Smooth muscle cell (in vitro differentiated cells): Measurements from ENCODE around the gene GART. TPM values are rescaled to one million over a fixed set of nuclear protein-coding genes. Genes with fewer than 3 reads are reported as not detected.

ENCODE experiments used
- DNase-seq: peaks from one replicate; lab custom pipeline; 2025; ENCODE audit not compliant: unreplicated experiment; lab: John Stamatoyannopoulos, UW
- H2AFZ ChIP-seq: fragments of 200-600 bp; sonication (generic); 2 replicates; pipeline ENCODE4 v1.6.0; 2016; ENCODE audit warnings: antibody characterized with exemption, low read depth, mild to moderate bottlenecking
- H3F3A ChIP-seq: fragments of 200-600 bp; sonication (generic); 2 replicates; pipeline ENCODE4 v1.6.0; 2017; ENCODE audit warnings: antibody characterized with exemption, low read depth
- H3K27ac ChIP-seq: fragments of 200-600 bp; sonication (generic); 2 replicates; pipeline ENCODE4 v1.5.1; 2016; ENCODE audit warnings: low read depth, mild to moderate bottlenecking
- H3K27me3 ChIP-seq: fragments of 200-600 bp; sonication (generic); 2 replicates; pipeline ENCODE4 v1.6.1; 2016; ENCODE audit warnings: low read depth, mild to moderate bottlenecking
- H3K36me3 ChIP-seq: fragments of 200-600 bp; sonication (generic); 2 replicates; pipeline ENCODE4 v1.5.1; 2016; ENCODE audit warnings: low read depth
- H3K4me1 ChIP-seq: fragments of 200-600 bp; sonication (generic); 2 replicates; pipeline ENCODE4 v1.5.1; 2016; ENCODE audit warnings: low read depth
- H3K4me2 ChIP-seq: fragments of 200-600 bp; sonication (generic); 2 replicates; pipeline ENCODE4 v1.6.0; 2016; ENCODE audit warnings: mild to moderate bottlenecking
- H3K4me3 ChIP-seq: fragments of 200-600 bp; sonication (generic); 2 replicates; pipeline ENCODE4 v1.5.1; 2016; ENCODE audit warnings: mild to moderate bottlenecking
- H3K79me2 ChIP-seq: fragments of 200-600 bp; sonication (generic); 2 replicates; pipeline ENCODE4 v1.6.0; 2016; ENCODE audit warnings: low read depth, mild to moderate bottlenecking
- H3K9ac ChIP-seq: fragments of 200-600 bp; sonication (generic); 2 replicates; pipeline ENCODE4 v1.6.0; 2016; ENCODE audit warnings: low read depth
- H3K9me3 ChIP-seq: fragments of 200-600 bp; sonication (generic); replicated peaks from 2 replicates; pipeline ENCODE4 v1.5.1; 2016; ENCODE audit warnings: low read depth
- H4K20me1 ChIP-seq: fragments of 200-600 bp; sonication (generic); 2 replicates; pipeline ENCODE4 v1.6.0; 2016; ENCODE audit warnings: low read depth
- WGBS: methylation state at CpG from one replicate; pipeline ENCODE4 v1.1.7; 2016; ENCODE audit warnings: low lambda C conversion rate; 5-methylcytosine and 5-hydroxymethylcytosine counted together
- polyA plus RNA-seq: library from polyadenylated mRNA; unstranded; fragments of >200 nt; fragmentation: Nextera tagmentation; extraction: Ambion mirVana; gene quantifications from 2 replicates; pipeline ENCODE4 v1.2.1, GENCODE V29; 2016
- total RNA-seq: library from RNA; depleted of rRNA; stranded (reverse); fragments of >200 nt; gene quantifications from 2 replicates; pipeline ENCODE4 v1.2.3, GENCODE V29; 2014
- TF ChIP-seq, protein P1 (sequence below): fragments of 200-600 bp; sonication (generic); IDR thresholded peaks from 2 replicates; pipeline ENCODE4 v1.5.1; 2017; ENCODE audit warnings: borderline replicate concordance, mild to moderate bottlenecking, antibody characterized with exemption; ENCODE audit not compliant: insufficient read depth, poor library complexity, severe bottlenecking

GART gene
- total and polyA plus RNA-seq, 2 experiments from 2014 or later, result 29.0 to 38.3 TPM

DNA sequence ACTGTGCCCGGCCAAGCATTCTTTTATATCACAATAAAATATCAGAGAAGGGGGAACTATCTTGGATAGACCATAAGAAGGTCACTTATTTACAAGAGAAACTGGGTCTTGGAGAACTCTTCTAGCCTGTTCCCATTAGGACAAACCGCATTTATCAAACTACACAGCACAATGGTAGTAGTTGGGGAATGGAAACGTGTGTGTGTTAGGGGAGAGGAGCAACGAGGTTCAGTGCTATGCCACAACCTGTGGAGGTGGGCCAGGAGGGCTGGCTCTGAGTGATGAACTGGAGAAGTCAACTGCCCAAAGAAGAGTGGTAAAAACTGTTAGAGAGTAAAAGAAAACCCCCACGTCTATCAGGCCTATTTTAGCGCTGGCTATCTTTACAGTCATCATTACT lies 45.0 kb upstream of the GART start:
- Histone ChIP-seq H3K4me1 (peaks cover 14% of the 10 kb centered on the region), H2AFZ (no peak overlapping the region), H3K9me3 (no peaks in the 10 kb centered on the region), H3K36me3 (peaks cover 6% of the 10 kb centered on the region), H3K9ac (peak overlapping the region; percentile 89), H3F3A (peaks cover 10% of the 10 kb centered on the region), H3K27ac (no peak overlapping the region), H3K79me2 (peaks cover 36% of the 10 kb centered on the region), H3K4me3 (peak overlapping the region; percentile 84), H3K4me2 (peak overlapping the region; percentile 90), H4K20me1 (no peaks in the 10 kb centered on the region), H3K27me3 (no peaks in the 10 kb centered on the region)
- 81% methylated on average over 6 of the region's 6 CpGs for WGBS
- DNase-seq, result no peak
- TF ChIP-seq, protein P1, sequence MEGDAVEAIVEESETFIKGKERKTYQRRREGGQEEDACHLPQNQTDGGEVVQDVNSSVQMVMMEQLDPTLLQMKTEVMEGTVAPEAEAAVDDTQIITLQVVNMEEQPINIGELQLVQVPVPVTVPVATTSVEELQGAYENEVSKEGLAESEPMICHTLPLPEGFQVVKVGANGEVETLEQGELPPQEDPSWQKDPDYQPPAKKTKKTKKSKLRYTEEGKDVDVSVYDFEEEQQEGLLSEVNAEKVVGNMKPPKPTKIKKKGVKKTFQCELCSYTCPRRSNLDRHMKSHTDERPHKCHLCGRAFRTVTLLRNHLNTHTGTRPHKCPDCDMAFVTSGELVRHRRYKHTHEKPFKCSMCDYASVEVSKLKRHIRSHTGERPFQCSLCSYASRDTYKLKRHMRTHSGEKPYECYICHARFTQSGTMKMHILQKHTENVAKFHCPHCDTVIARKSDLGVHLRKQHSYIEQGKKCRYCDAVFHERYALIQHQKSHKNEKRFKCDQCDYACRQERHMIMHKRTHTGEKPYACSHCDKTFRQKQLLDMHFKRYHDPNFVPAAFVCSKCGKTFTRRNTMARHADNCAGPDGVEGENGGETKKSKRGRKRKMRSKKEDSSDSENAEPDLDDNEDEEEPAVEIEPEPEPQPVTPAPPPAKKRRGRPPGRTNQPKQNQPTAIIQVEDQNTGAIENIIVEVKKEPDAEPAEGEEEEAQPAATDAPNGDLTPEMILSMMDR, result no peak

DNA sequence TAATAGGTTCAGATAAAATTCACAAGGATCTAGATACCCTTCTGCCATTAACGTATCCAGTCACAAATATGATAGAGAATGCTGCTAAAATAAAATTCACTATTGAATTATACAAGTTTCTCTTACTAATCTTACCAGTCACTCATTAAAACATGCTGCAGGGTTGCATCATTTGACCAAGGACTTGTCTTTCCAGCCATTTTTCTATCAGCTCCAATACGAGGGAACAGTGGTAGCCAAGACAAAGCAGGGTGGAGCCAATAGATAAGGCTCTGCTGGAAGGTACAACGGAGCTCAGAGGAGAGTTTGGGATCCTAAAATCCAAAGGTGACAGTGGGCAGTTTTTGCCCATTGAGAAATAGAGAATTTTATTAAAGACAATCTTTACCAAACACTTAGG lies 42.5 kb upstream of the GART start:
- no peak overlapping the region for H2AFZ ChIP-seq
- 90% methylated on average over 3 of the region's 3 CpGs for WGBS
- peaks cover 4% of the 10 kb centered on the region for H3F3A ChIP-seq
- peaks cover 6% of the 10 kb centered on the region for H3K36me3 ChIP-seq
- H3K4me1 ChIP-seq, result peaks cover 12% of the 10 kb centered on the region
- TF ChIP-seq, protein P1, result no peak
- no peak overlapping the region for H3K4me3 ChIP-seq
- no peak overlapping the region for H3K4me2 ChIP-seq
- no peaks in the 10 kb centered on the region for H4K20me1 ChIP-seq
- no peak overlapping the region for H3K27ac ChIP-seq
- H3K9ac ChIP-seq, result no peak overlapping the region
- H3K27me3 ChIP-seq, result no peaks in the 10 kb centered on the region
- H3K79me2 ChIP-seq, result peaks cover 36% of the 10 kb centered on the region
- no peaks in the 10 kb centered on the region for H3K9me3 ChIP-seq
- DNase-seq, result no peak

DNA sequence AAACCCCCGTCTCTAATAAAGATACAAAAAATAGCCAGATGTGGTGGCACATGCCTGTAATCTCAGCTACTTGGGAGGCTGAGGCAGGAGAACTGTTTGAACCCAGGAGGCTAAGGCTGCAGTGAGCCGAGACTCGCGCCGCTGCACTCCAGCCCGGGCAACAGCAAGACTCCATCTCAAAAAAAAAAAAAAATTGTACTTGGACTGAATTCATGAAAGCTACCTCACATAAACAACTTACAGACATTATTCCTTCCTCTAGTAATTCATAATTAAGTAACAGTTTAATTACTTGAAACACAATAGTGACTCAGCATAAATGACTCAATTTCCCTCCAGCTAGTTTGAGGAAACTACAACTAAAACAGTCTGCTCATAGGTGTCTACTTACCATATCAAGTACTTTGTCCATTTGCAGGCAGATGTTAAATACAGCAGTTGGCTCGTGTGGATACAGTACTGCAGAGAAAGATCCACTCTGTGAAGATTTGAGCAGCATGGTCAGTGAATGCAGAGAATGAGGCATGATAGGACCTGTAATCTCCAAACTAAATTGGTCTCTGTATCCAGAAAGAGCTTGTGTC lies 37.1 kb upstream of the GART start:
- H3K79me2 ChIP-seq, result no peaks in the 10 kb centered on the region

More for the DNA sequence above, 37.1 kb upstream of the GART start:
- Histone ChIP-seq H3K9ac (no peak overlapping the region), H2AFZ (no peak overlapping the region), H3K4me2 (no peak overlapping the region), H3K9me3 (no peaks in the 10 kb centered on the region), H4K20me1 (peaks cover 19% of the 10 kb centered on the region), H3K4me1 (no peaks in the 10 kb centered on the region), H3K36me3 (peaks cover 10% of the 10 kb centered on the region), H3F3A (peaks cover 17% of the 10 kb centered on the region), H3K27me3 (no peaks in the 10 kb centered on the region), H3K27ac (peak overlapping the region; percentile 64), H3K4me3 (no peak overlapping the region)
- WGBS, result 90% methylated on average over 7 of the region's 7 CpGs
- DNase-seq, result no peak
- TF ChIP-seq, protein P1, result no peak
